ENCODE data around the gene GRK3.
A peak's percentile ranks its signal among the peaks of the same experiment; 100 is the strongest.
"Not testable (repeated sequence)": the region's sequence is repeated elsewhere in the genome, so short reads cannot be mapped to it uniquely, and the experiment has no call there.

The GRK3 gene

GRCh38 chr22:25574736-25575135 lies 10.3 kb downstream of the GRK3 start:
- no peak for DNase-seq

GRCh38 chr22:25575674-25576392 lies 11.4 kb downstream of the GRK3 start:
- not testable (repeated sequence) for DNase-seq

- not testable (repeated sequence) for DNase-seq
Observed at GRCh38 chr22:25581452-25581851, 17.0 kb downstream of the GRK3 start.

- DNase-seq: peak; percentile 63
Observed at GRCh38 chr22:25582946-25583345, 18.5 kb downstream of the GRK3 start.

- DNase-seq: peak; percentile 29
Observed at GRCh38 chr22:25584993-25585392, 20.5 kb downstream of the GRK3 start.

- DNase-seq: not testable (repeated sequence)
Observed at GRCh38 chr22:25589664-25590063, 25.2 kb downstream of the GRK3 start.

GRCh38 chr22:25593323-25593722 lies 28.8 kb downstream of the GRK3 start:
- not testable (repeated sequence) for DNase-seq

GRCh38 chr22:25598609-25599008 lies 34.1 kb downstream of the GRK3 start:
- no peak for DNase-seq

GRCh38 chr22:25602445-25602844 lies 38.0 kb downstream of the GRK3 start:
- no peak for DNase-seq

GRCh38 chr22:25602916-25603315 lies 38.4 kb downstream of the GRK3 start:
- DNase-seq: no peak

GRCh38 chr22:25605146-25605545 lies 40.7 kb downstream of the GRK3 start:
- DNase-seq: not testable (repeated sequence)

GRCh38 chr22:25605565-25605964 lies 41.1 kb downstream of the GRK3 start:
- DNase-seq: not testable (repeated sequence)

- not testable (repeated sequence) for DNase-seq
Observed at GRCh38 chr22:25611284-25611683, 46.8 kb downstream of the GRK3 start.

GRCh38 chr22:25613131-25613530 lies 48.7 kb downstream of the GRK3 start:
- not testable (repeated sequence) for DNase-seq

- DNase-seq: not testable (repeated sequence)
Observed at GRCh38 chr22:25613558-25613957, 49.1 kb downstream of the GRK3 start.

GRCh38 chr22:25614791-25615190 lies 50.3 kb downstream of the GRK3 start:
- DNase-seq: not testable (repeated sequence)

GRCh38 chr22:25621986-25622385 lies 57.5 kb downstream of the GRK3 start:
- DNase-seq: peak; percentile 33

GRCh38 chr22:25623310-25623734 lies 58.8 kb downstream of the GRK3 start:
- DNase-seq: no peak

GRCh38 chr22:25623851-25624250 lies 59.4 kb downstream of the GRK3 start:
- no peak for DNase-seq

GRCh38 chr22:25624476-25624875 lies 60.0 kb downstream of the GRK3 start:
- DNase-seq: no peak

- DNase-seq: not testable (repeated sequence)
Observed at GRCh38 chr22:25625747-25626623, 61.5 kb downstream of the GRK3 start.

- no peak for DNase-seq
Observed at GRCh38 chr22:25626624-25626990, 62.1 kb downstream of the GRK3 start.

GRCh38 chr22:25627271-25627852 lies 62.9 kb downstream of the GRK3 start:
- DNase-seq: no peak

- no peak for DNase-seq
Observed at GRCh38 chr22:25628494-25628893, 64.0 kb downstream of the GRK3 start.

Measured in fibroblast of skin of right quadriceps (primary cell).